Measurements from ENCODE around the gene ARF1. TPM values are rescaled to one million over a fixed set of nuclear protein-coding genes. Genes with fewer than 3 reads are reported as not detected.

ARF1 gene
- total RNA-seq, 4 donors from 2014 or later: 378 to 457 (median 410) TPM

GRCh38 chr1:228048659-228049298 is 33.7 kb upstream of the ARF1 start:
- Histone ChIP-seq H3K27ac (no peak overlapping the region), H3K36me3 (no peaks in the 10 kb centered on the region), H3K27me3 (no peaks in the 10 kb centered on the region), H3K4me3 (replicated peaks in 1 of 3) (no peak overlapping the region), H3K9me3 (no peaks in the 10 kb centered on the region), H3K4me1 (peaks cover 5 to 11% of the 10 kb centered on the region in 2 donors)
- no peak for DNase-seq
- intact Hi-C loops (cut with DNase I): no loop called here
- 89 to 91% methylated on average over 4 to 6 of the region's 6 CpGs for WGBS, 2 donors
- no peak for TF ChIP-seq POLR2A (IDR thresholded peaks at IDR 0.05)
- TF ChIP-seq, protein P1, sequence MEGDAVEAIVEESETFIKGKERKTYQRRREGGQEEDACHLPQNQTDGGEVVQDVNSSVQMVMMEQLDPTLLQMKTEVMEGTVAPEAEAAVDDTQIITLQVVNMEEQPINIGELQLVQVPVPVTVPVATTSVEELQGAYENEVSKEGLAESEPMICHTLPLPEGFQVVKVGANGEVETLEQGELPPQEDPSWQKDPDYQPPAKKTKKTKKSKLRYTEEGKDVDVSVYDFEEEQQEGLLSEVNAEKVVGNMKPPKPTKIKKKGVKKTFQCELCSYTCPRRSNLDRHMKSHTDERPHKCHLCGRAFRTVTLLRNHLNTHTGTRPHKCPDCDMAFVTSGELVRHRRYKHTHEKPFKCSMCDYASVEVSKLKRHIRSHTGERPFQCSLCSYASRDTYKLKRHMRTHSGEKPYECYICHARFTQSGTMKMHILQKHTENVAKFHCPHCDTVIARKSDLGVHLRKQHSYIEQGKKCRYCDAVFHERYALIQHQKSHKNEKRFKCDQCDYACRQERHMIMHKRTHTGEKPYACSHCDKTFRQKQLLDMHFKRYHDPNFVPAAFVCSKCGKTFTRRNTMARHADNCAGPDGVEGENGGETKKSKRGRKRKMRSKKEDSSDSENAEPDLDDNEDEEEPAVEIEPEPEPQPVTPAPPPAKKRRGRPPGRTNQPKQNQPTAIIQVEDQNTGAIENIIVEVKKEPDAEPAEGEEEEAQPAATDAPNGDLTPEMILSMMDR (IDR thresholded peaks at IDR 0.05): no peak

DNA sequence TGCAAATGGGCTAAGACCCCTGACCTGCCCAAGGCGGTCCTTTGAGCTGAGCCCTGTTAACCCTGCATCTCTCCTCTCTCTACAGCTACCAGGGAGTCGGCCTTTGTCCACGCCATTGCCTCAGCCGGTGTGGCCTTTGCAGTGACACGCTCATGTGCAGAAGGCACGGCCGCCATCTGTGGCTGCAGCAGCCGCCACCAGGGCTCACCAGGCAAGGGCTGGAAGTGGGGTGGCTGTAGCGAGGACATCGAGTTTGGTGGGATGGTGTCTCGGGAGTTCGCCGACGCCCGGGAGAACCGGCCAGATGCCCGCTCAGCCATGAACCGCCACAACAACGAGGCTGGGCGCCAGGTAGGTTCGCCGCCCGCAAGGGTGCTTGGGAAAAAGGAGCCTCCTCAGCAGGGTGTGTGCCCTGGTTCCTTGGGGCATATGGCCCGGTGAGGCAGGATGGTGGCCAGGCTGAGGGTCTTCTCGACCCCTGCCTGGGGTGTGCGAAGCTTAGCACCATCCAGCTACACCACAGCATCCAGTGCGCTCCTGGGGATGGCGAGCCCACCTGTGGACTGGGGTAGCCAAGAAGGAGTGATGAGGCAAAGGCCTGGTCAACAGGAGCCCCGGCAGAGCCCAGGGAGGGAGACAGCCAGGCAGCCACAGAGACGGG is 31.8 kb upstream of the ARF1 start:
- H3K36me3 ChIP-seq: no peaks in the 10 kb centered on the region
- no peak for TF ChIP-seq POLR2A (IDR thresholded peaks at IDR 0.05)
- TF ChIP-seq, protein P1 (IDR thresholded peaks at IDR 0.05): no peak

GRCh38 chr1:228058172-228058948 is 24.1 kb upstream of the ARF1 start:
- no peak overlapping the region for H3K27ac ChIP-seq
- H3K4me3 ChIP-seq (replicated peaks in 1 of 3): no peak overlapping the region
- H3K4me1 ChIP-seq: peaks cover 0 to 20% of the 10 kb centered on the region in 2 donors
- TF ChIP-seq, protein P1 (IDR thresholded peaks at IDR 0.05): no peak
- no peak for TF ChIP-seq POLR2A (IDR thresholded peaks at IDR 0.05)
- intact Hi-C loops (cut with DNase I): no loop called here
- no peaks in the 10 kb centered on the region for H3K9me3 ChIP-seq
- H3K27me3 ChIP-seq: peaks cover 8% of the 10 kb centered on the region
- H3K36me3 ChIP-seq: no peaks in the 10 kb centered on the region
- WGBS, 2 donors: 56 to 58% methylated on average over 14 of the region's 18 CpGs
- peak in 1 of 2 donors; percentile 1 for DNase-seq

More for the DNA sequence above, 31.8 kb upstream of the ARF1 start:
- Histone ChIP-seq H3K27me3 (no peaks in the 10 kb centered on the region), H3K4me3 (replicated peaks in 1 of 3) (no peak overlapping the region), H3K27ac (no peak overlapping the region), H3K9me3 (no peaks in the 10 kb centered on the region), H3K4me1 (no peaks in the 10 kb centered on the region)
- 95% methylated on average over 9 to 29 of the region's 30 CpGs for WGBS, 2 donors
- no peak for DNase-seq
- intact Hi-C loops (cut with DNase I): no loop called here

GRCh38 chr1:228058949-228059633 is 23.4 kb upstream of the ARF1 start:
- Histone ChIP-seq H3K36me3 (no peaks in the 10 kb centered on the region), H3K27me3 (peaks cover 8% of the 10 kb centered on the region), H3K27ac (no peak overlapping the region), H3K4me1 (peaks cover 0 to 20% of the 10 kb centered on the region in 2 donors), H3K4me3 (replicated peaks in 1 of 3) (no peak overlapping the region), H3K9me3 (no peaks in the 10 kb centered on the region)
- 10% methylated on average over 8 to 27 of the region's 66 CpGs for WGBS, 2 donors
- TF ChIP-seq POLR2A (IDR thresholded peaks at IDR 0.05): no peak
- TF ChIP-seq, protein P1 (IDR thresholded peaks at IDR 0.05): no peak
- peak; percentile 24 to 40 for DNase-seq
- intact Hi-C loops (cut with DNase I): no loop called here
